Kidney tubule cell (primary cell): ENCODE results near the gene ACTL6A.
"Not testable (repeated sequence)": the region's sequence is repeated elsewhere in the genome, so short reads cannot be mapped to it uniquely, and the experiment has no call there.

Source experiments
- DNase-seq: peaks from one replicate; pipeline ENCODE4 v3.0.0-alpha.2; 2018; ENCODE audit warnings: low spot score

ACTL6A gene

GRCh38 chr3:179562591-179563270, at the start of gene ACTL6A:
Gene ACTL6A, plus strand, starts transcription at chr3:179562926. Its CDS starts 167 bp downstream, at chr3:179563093.
- DNase-seq, result peak; percentile 100

- peak; percentile 9 for DNase-seq
These were observed 48.9 kb upstream of the ACTL6A start for GRCh38 chr3:179513862-179514261.

GRCh38 chr3:179516461-179517251, 46.1 kb upstream of the ACTL6A start:
- not testable (repeated sequence) for DNase-seq

- DNase-seq, result no peak
These were observed 36.2 kb upstream of the ACTL6A start for GRCh38 chr3:179526482-179526881.

- DNase-seq, result peak; percentile 29
These were observed 35.7 kb upstream of the ACTL6A start for GRCh38 chr3:179526989-179527391.

- peak; percentile 76 for DNase-seq
These were observed 34.0 kb upstream of the ACTL6A start for GRCh38 chr3:179528772-179529171.

GRCh38 chr3:179531576-179531975, 31.1 kb upstream of the ACTL6A start:
- no peak for DNase-seq

- no peak for DNase-seq
These were observed 29.5 kb upstream of the ACTL6A start for GRCh38 chr3:179533274-179533673.

GRCh38 chr3:179536256-179536655, 26.5 kb upstream of the ACTL6A start:
- DNase-seq, result no peak

GRCh38 chr3:179541094-179541493, 21.6 kb upstream of the ACTL6A start:
- no peak for DNase-seq

DNA sequence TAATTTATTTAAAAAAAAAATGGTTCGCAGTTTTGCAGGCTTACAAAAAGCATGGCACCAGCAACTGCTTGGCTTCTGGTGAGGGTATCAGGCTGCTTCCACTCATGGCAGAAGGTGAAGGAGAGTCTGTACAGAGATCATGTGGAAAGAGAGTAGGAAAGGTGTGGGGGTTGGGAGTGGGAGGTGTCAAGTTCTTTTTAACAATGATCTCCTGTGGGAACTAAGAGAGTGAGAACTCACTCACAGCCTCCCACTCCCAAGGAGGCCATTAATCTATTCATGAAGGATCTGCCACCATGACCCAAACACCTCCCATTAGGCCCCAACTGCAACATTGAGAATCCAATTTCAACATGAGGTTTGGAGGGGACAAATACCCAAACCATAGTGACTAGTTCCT, 21.1 kb upstream of the ACTL6A start:
- DNase-seq, result no peak

DNA sequence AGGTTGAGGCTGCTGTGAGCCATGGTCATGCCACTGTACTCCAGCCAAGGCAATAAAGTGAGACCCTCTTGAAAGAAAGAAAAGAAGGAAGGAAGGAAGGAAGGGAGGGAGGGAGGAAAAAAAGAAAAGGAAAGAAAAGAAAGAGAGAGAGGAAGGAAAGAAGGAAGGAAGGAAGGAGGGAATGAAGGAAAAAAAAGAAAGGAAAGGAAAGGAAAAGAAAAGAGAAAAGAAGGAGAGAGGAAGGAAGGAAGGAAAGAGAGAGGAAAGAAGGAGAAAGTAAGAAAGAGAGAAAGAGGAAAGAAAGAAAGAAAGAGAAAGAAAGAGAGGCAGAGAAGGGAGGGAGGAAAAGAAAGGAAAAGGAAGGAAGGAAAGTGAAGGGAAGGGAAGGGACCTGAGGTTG, 20.4 kb upstream of the ACTL6A start:
- no peak for DNase-seq

DNA sequence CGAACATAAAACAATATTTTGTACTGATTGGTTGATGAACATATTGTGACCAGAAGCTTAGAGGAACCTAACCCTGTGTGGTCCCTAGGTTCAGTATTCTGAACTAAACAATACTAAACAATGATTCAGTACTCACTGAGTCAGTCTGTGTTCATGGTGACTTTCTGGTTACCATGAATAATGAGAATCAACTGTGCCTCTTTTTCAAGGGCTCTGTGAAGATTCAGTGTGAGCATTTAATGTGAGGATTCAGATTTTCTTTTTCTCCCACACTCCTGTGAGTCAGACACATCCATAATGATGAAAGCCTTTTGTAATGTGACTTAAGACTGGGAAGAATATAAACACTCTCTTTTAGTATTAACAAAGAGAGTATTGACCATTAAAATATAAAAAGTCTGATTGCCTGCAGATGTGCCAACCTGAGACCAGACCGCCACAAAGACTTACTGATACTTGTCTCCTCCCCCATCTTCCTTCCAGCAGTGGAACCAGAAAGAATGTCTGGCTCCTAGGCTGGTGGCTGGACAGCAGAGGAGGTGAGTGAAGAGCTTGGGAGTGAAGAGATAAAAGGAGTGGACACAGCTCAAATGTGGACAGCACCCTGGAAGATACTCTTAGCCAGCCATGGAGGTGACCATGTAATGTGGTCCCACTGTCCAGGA, 17.6 kb upstream of the ACTL6A start:
- peak; percentile 75 for DNase-seq

DNA sequence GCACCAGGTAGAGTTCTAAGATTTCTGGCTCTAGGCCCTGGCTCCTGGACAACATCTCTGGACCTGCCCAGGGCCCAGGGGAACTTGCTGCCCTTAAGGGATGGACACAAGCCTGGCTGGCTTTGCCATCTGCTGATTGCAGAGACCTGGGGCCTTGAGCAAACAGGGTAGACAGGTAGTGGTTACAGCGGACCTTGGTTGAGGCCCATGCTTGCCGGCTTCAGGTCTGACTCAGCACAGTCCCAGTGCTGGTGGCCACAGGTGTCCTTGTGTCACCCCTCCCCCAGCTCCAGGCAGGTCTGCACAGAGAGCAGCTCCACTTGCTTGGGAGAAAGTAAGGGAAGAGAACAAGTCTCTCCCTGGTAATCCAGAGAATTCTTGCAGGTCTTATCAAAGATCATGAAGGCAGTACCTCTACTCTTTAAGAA, 15.9 kb upstream of the ACTL6A start:
- peak; percentile 10 for DNase-seq

DNA sequence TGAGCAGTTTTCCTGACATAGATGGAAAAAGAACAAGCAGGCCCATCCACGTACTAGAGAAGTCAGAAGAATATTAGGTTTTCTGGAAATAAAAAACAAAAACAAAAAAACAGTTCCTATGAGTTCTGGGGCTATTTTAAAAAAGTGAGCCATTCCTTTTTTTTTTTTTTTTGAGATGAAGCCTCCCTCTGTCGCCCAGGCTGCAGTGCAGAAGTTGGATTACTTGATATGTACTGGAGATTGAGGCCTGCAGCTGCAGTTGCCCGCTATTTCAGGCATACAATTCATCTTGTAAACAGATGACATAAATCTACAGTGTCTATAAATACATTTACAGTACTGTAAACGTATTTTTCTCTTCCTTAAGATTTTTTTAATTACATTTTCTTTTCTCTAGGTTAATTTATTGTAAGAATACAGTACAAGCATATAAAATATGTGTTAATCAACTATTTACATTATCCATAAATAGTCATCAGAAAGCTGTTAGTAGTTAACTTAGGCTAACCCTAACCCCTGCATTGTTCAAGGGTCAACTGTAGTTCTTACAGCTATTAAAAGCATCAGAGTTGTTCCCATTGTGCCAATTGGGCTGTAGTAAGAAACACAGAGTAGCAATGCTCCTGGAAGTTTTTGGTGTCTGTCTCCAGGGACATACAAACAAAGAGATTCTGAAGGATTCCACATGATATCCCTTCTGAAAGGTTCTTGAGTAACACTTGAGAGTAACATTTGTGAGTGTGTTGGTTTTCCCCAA, 11.2 kb upstream of the ACTL6A start:
- DNase-seq, result no peak

DNA sequence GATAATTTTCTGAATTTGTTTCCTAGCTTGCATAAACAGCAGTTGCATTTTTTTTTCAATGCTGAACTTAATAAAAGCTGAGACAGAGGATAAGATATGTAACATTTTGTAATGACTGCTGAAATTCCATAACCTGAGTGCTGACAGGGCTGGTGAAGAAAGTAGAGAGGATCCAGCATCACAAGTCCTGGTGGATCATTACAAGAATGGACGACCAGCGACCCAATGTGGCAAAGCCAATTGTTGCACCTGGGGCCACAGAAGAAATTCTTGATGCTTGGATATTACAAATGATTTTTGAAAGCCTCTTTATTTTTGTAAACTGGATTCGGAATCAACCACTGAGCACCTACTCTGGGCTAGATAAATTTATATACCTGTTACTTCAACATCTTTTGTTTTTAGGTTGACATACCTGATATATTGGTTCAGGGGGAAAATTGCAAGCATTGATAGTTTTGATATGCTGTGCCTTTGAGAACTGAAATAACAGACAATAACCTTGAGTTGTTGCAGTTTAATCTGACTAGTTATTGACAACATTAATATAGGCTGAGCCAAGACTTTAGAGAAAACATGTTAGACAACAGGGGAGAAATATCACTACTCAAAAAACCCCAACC, 3.9 kb upstream of the ACTL6A start:
- peak; percentile 70 for DNase-seq

- peak; percentile 63 for DNase-seq
These were observed 1.9 kb upstream of the ACTL6A start for GRCh38 chr3:179560791-179561190.

DNA sequence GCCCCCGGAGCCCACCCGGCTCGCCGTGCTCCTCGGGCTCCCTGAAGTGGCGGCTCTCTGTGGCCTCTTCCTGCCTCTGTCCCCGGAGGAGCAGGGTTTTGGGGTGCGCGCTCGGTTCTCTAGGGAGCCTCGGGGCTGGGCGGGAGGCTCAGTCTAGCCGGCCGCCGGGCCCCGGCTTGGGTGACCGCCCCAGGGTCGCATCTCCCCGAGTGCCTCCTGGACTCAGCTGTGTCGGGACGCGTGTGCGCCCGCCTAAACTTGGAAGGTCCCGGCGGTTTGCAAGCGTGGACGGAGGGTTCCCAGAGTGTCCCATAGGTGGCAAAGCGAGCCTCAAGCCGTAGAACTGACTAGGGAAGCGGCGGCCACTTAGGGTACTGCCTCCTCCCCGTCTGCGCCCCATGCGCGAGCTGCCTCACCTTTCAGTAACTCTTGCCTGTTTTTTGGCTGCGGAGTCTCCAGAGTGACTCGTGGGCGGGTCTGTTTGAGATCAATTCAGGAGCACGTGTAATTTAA, 601 bp downstream of the ACTL6A start:
- DNase-seq, result peak; percentile 83

- DNase-seq, result peak; percentile 10
These were observed 2.8 kb downstream of the ACTL6A start for GRCh38 chr3:179565496-179565895.

DNA sequence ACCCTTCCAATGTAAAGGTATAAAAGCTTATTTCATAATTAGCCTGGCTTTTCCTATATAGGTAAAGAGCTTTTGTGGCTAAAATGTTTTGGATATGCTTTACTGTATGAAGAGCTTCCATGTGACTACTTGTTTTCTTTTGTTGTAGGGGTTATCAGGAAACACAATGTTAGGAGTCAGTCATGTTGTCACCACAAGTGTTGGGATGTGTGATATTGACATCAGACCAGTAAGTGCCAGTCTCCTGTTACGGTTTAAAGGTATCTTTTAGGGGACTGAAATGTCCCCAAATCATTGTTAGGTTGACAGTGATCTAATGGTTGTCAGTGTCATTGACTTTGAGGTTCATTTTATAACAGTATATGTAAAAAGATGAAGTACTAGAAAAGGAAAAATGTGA, 18.3 kb downstream of the ACTL6A start:
- DNase-seq, result no peak

DNA sequence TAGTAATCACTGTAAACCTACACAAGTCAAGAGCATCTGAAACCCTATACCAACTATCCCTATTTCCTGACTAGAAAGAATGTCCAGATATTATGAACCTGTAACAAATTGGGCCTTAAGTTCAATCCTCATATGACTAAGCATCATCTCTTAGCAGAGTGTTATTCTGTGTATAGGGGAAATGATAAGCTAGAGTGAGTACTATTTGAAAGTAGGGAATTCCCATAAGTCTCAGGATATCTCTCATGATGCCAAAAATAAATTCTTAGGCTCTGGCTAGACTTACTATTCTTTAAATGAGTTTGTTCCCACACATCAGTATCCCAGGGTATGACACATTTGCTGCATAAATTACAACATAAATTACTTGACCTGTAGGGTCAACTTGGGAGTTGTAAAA, 26.4 kb downstream of the ACTL6A start:
- peak; percentile 33 for DNase-seq
